Effector memory CD4-positive, alpha-beta T cell (primary cell): ENCODE results near the gene C17orf107.
"Not testable (repeated sequence)": the region's sequence is repeated elsewhere in the genome, so short reads cannot be mapped to it uniquely, and the experiment has no call there.

Experiments used
- DNase-seq, 3 donors: peaks; one replicate each; pipeline ENCODE4 v3.0.0-alpha.2; 2020
- H3K27ac ChIP-seq: 2 replicates; pipeline ENCODE4 v1.7.0; 2013; ENCODE audit warnings: mild to moderate bottlenecking, low read length, moderate library complexity; ENCODE audit not compliant: insufficient read depth, poor library complexity, severe bottlenecking
- H3K27me3 ChIP-seq: replicated peaks from 2 replicates; pipeline ENCODE4 v1.7.0; 2013; ENCODE audit warnings: mild to moderate bottlenecking, low read length; ENCODE audit not compliant: insufficient read depth, control insufficient read depth, poor library complexity, severe bottlenecking
- H3K36me3 ChIP-seq: 2 replicates; pipeline ENCODE4 v1.7.0; 2013; ENCODE audit warnings: mild to moderate bottlenecking, low read length, moderate library complexity; ENCODE audit not compliant: control insufficient read depth, insufficient read depth
- H3K4me1 ChIP-seq: 2 replicates; pipeline ENCODE4 v1.7.0; 2013; ENCODE audit warnings: low read length, mild to moderate bottlenecking; ENCODE audit not compliant: control insufficient read depth, insufficient read depth, poor library complexity, severe bottlenecking
- H3K4me3 ChIP-seq: 2 replicates; pipeline ENCODE4 v1.7.0; 2013; ENCODE audit warnings: low read length, low read depth, mild to moderate bottlenecking; ENCODE audit not compliant: insufficient read depth, poor library complexity, severe bottlenecking
- H3K9me3 ChIP-seq: 2 replicates; pipeline ENCODE4 v1.7.0; 2013; ENCODE audit warnings: mild to moderate bottlenecking, low read length, moderate library complexity; ENCODE audit not compliant: control insufficient read depth

C17orf107 gene

GRCh38 chr17:4913994-4914393 is 14.7 kb downstream of the C17orf107 start:
- Histone ChIP-seq H3K9me3 (no peaks in the 10 kb centered on the region), H3K4me1 (peaks cover 4% of the 10 kb centered on the region), H3K27ac (no peak overlapping the region), H3K27me3 (no peaks in the 10 kb centered on the region), H3K36me3 (no peaks in the 10 kb centered on the region), H3K4me3 (no peak overlapping the region)
- DNase-seq, result no peak

GRCh38 chr17:4914551-4914950 is 15.2 kb downstream of the C17orf107 start:
- not testable (repeated sequence) for H3K4me1 ChIP-seq, H3K4me3 ChIP-seq, H3K36me3 ChIP-seq, H3K9me3 ChIP-seq, H3K27me3 ChIP-seq, DNase-seq, H3K27ac ChIP-seq

- Histone ChIP-seq H3K27me3 (no peaks in the 10 kb centered on the region), H3K27ac (no peak overlapping the region), H3K4me1 (no peaks in the 10 kb centered on the region), H3K4me3 (no peak overlapping the region), H3K36me3 (no peaks in the 10 kb centered on the region), H3K9me3 (no peaks in the 10 kb centered on the region)
- no peak for DNase-seq
Measured at GRCh38 chr17:4919511-4920047, 20.2 kb downstream of the C17orf107 start.

- no peaks in the 10 kb centered on the region for H3K27me3 ChIP-seq
- no peaks in the 10 kb centered on the region for H3K36me3 ChIP-seq
- H3K27ac ChIP-seq, result no peak overlapping the region
- no peaks in the 10 kb centered on the region for H3K9me3 ChIP-seq
- no peak overlapping the region for H3K4me3 ChIP-seq
- no peak for DNase-seq
- H3K4me1 ChIP-seq, result no peaks in the 10 kb centered on the region
Measured at GRCh38 chr17:4920351-4921048, 21.2 kb downstream of the C17orf107 start.

- no peak overlapping the region for H3K27ac ChIP-seq
- H3K4me3 ChIP-seq, result no peak overlapping the region
- H3K27me3 ChIP-seq, result no peaks in the 10 kb centered on the region
- no peaks in the 10 kb centered on the region for H3K4me1 ChIP-seq
- DNase-seq, result no peak
- no peaks in the 10 kb centered on the region for H3K9me3 ChIP-seq
- no peaks in the 10 kb centered on the region for H3K36me3 ChIP-seq
Measured at GRCh38 chr17:4921320-4921719, 22.0 kb downstream of the C17orf107 start.

GRCh38 chr17:4926577-4927335 is 27.4 kb downstream of the C17orf107 start:
- not testable (repeated sequence) for DNase-seq, H3K4me1 ChIP-seq, H3K27me3 ChIP-seq

GRCh38 chr17:4928881-4929280 is 29.5 kb downstream of the C17orf107 start:
- Histone ChIP-seq H3K36me3 (no peaks in the 10 kb centered on the region), H3K27me3 (no peaks in the 10 kb centered on the region), H3K4me1 (peaks cover 3% of the 10 kb centered on the region), H3K9me3 (no peaks in the 10 kb centered on the region), H3K4me3 (no peak overlapping the region), H3K27ac (no peak overlapping the region)
- no peak for DNase-seq

More at GRCh38 chr17:4926577-4927335, 27.4 kb downstream of the C17orf107 start:
- H3K9me3 ChIP-seq, H3K4me3 ChIP-seq, H3K27ac ChIP-seq, H3K36me3 ChIP-seq: not testable (repeated sequence)

- Histone ChIP-seq H3K27ac (no peak within 1 kb of the TSS), H3K27me3 (no peaks in the 10 kb centered on the region), H3K4me3 (no peak within 1 kb of the TSS), H3K36me3 (peaks cover 8% of the 10 kb centered on the region), H3K9me3 (no peaks in the 10 kb centered on the region), H3K4me1 (peaks cover 11% of the 10 kb centered on the region)
- no peak for DNase-seq
Measured at GRCh38 chr17:4931963-4932362, 32.6 kb downstream of the C17orf107 start, which contains the start of gene GP1BA. Gene GP1BA (plus strand): TSS chr17:4932277. CDS start chr17:4932605, 328 bp downstream.

- no peaks in the 10 kb centered on the region for H3K9me3 ChIP-seq
- no peaks in the 10 kb centered on the region for H3K27me3 ChIP-seq
- no peak overlapping the region for H3K27ac ChIP-seq
- no peak for DNase-seq
- no peak overlapping the region for H3K4me3 ChIP-seq
- peaks cover 16% of the 10 kb centered on the region for H3K36me3 ChIP-seq
- peaks cover 11% of the 10 kb centered on the region for H3K4me1 ChIP-seq
Measured at GRCh38 chr17:4932756-4933155, 33.4 kb downstream of the C17orf107 start.

GRCh38 chr17:4933646-4934045 is 34.3 kb downstream of the C17orf107 start:
- Histone ChIP-seq H3K4me3 (no peak overlapping the region), H3K36me3 (peaks cover 22% of the 10 kb centered on the region), H3K9me3 (no peaks in the 10 kb centered on the region), H3K27me3 (no peaks in the 10 kb centered on the region), H3K4me1 (peaks cover 15% of the 10 kb centered on the region), H3K27ac (no peak overlapping the region)
- no peak for DNase-seq
